Transverse colon (tissue), 3 donors: Measurements from ENCODE around the gene CXXC4.

Source experiments
- POLR2A ChIP-seq: fragments of 450-650 bp; IDR thresholded peaks from one replicate; pipeline ENCODE4 v1.6.1; 2016; ENCODE audit warnings: antibody characterized with exemption, mild to moderate bottlenecking, moderate library complexity
- TF ChIP-seq, protein P1 (sequence below), 5 experiments: fragments of 200-600 bp in 3 of 5; fragments of 450-650 bp in 2 of 5; sonication (generic) in 3 of 5; IDR thresholded peaks; 1 replicate in 2 of 5; 2 replicates in 3 of 5; pipeline ENCODE4 v1.5.1; 2016 to 2017; ENCODE audit warnings: antibody characterized with exemption in 5 of 5, inconsistent platforms in 3 of 5, mild to moderate bottlenecking in 2 of 5, moderate library complexity in 1 of 5

DNA sequence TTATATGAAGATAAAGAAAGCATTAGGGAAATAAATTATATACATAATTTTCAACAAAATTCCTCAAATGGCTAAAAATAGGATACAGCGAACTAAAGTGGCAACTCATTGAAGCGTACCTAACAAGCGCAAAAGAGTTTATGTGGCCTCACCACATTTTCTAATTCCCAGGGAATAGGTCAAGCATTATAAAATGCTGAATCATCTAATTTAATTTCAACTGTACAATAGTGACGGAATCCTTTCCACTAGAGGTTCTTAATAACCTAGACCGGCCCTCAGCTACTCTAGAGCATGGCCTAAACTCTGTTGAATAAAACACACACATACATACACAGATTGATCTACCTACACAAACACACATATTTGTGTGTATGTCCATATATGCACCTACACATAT lies 29.1 kb downstream of the CXXC4 start:
- TF ChIP-seq, protein P1, sequence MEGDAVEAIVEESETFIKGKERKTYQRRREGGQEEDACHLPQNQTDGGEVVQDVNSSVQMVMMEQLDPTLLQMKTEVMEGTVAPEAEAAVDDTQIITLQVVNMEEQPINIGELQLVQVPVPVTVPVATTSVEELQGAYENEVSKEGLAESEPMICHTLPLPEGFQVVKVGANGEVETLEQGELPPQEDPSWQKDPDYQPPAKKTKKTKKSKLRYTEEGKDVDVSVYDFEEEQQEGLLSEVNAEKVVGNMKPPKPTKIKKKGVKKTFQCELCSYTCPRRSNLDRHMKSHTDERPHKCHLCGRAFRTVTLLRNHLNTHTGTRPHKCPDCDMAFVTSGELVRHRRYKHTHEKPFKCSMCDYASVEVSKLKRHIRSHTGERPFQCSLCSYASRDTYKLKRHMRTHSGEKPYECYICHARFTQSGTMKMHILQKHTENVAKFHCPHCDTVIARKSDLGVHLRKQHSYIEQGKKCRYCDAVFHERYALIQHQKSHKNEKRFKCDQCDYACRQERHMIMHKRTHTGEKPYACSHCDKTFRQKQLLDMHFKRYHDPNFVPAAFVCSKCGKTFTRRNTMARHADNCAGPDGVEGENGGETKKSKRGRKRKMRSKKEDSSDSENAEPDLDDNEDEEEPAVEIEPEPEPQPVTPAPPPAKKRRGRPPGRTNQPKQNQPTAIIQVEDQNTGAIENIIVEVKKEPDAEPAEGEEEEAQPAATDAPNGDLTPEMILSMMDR (IDR thresholded peaks at IDR 0.05): no peak
- TF ChIP-seq POLR2A: no peak
